ENCODE data around the gene CCS.

DNA sequence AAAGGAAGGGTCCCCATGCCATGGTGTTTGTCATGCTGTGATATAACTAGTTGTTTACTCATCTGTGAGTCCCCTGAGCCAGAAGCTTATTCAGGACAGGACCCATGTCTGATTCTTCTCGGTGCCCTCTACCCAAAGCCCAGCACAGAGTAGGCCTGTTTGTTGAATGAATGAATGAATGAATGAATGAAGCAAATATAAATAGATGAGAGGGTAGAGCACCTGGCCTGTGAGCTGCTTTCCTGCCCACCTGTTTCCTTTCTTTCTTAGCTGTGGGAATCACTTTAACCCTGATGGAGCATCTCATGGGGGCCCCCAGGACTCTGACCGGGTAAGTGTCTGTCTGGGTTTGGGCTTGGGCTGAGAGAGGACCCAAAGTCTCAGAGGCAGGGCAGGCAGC lies 7.2 kb downstream of the CCS start:
- TF ChIP-seq EZH2 (IDR thresholded peaks at IDR 0.05; ENCODE audit: low read depth) = no peak
- TF ChIP-seq, protein P1, sequence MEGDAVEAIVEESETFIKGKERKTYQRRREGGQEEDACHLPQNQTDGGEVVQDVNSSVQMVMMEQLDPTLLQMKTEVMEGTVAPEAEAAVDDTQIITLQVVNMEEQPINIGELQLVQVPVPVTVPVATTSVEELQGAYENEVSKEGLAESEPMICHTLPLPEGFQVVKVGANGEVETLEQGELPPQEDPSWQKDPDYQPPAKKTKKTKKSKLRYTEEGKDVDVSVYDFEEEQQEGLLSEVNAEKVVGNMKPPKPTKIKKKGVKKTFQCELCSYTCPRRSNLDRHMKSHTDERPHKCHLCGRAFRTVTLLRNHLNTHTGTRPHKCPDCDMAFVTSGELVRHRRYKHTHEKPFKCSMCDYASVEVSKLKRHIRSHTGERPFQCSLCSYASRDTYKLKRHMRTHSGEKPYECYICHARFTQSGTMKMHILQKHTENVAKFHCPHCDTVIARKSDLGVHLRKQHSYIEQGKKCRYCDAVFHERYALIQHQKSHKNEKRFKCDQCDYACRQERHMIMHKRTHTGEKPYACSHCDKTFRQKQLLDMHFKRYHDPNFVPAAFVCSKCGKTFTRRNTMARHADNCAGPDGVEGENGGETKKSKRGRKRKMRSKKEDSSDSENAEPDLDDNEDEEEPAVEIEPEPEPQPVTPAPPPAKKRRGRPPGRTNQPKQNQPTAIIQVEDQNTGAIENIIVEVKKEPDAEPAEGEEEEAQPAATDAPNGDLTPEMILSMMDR (conservative IDR thresholded peaks at IDR 0.05) = no peak
